PC-3 (cell line): Measurements from ENCODE around the gene IGDCC3. TPM values are rescaled to one million over a fixed set of nuclear protein-coding genes. Genes with fewer than 3 reads are reported as not detected.

Experiments used
- ATAC-seq: fragments of 200-7000 bp; cut with Tn5 transposase; 2 replicates; pipeline ENCODE4 v1.9.1; 2020; ENCODE audit warnings: mild to moderate bottlenecking, moderate library complexity
- BruUV-seq: library from RNA; stranded (reverse); fragments of 400-500 nt; replicated peaks from 2 replicates; lab custom pipeline; 2021; lab: Mats Ljungman, UMichigan
- CTCF ChIA-PET: fragments of 300-600 bp; sonication (Branson Sonifier 250); formaldehyde crosslinking; loops from one replicate; lab custom pipeline; 2022; ENCODE audit warnings: antibody characterized with exemption; lab: Charles Lee
- POLR2A ChIA-PET: fragments of 300-600 bp; sonication (Branson Sonifier 250); formaldehyde crosslinking; loops from one replicate; lab custom pipeline; 2022; ENCODE audit warnings: antibody characterized with exemption; ENCODE audit not compliant: unreplicated experiment; lab: Charles Lee
- DNase-seq: peaks from one replicate; pipeline ENCODE4 v3.0.0-alpha.2; 2015
- H2AFZ ChIP-seq: fragments of 300-600 bp; sonication (generic); 2 replicates; pipeline ENCODE4 v1.6.0; 2016; ENCODE audit warnings: antibody characterized with exemption, low read length
- H3F3A ChIP-seq: fragments of 300-600 bp; sonication (generic); one replicate; pipeline ENCODE4 v1.6.0; 2017; ENCODE audit warnings: antibody characterized with exemption, low read length, control low read depth, mild to moderate bottlenecking; ENCODE audit not compliant: unreplicated experiment
- H3K27ac ChIP-seq: fragments of 300-600 bp; sonication (generic); 2 replicates; pipeline ENCODE4 v1.5.1; 2016; ENCODE audit warnings: mild to moderate bottlenecking, low read length
- H3K27me3 ChIP-seq: fragments of 300-600 bp; sonication (generic); 2 replicates; pipeline ENCODE4 v1.6.1; 2016; ENCODE audit warnings: low read length, mixed read lengths
- H3K36me3 ChIP-seq: fragments of 300-600 bp; sonication (generic); 2 replicates; pipeline ENCODE4 v1.6.1; 2016; ENCODE audit warnings: low read depth, mixed run types, low read length, mixed read lengths
- H3K4me1 ChIP-seq: fragments of 300-600 bp; sonication (generic); 2 replicates; pipeline ENCODE4 v1.5.1; 2016; ENCODE audit warnings: low read length; ENCODE audit not compliant: insufficient read depth
- H3K4me2 ChIP-seq: fragments of 300-600 bp; sonication (generic); 2 replicates; pipeline ENCODE4 v1.6.0; 2016; ENCODE audit warnings: low read length
- H3K4me3 ChIP-seq: fragments of 300-600 bp; sonication (generic); 2 replicates; pipeline ENCODE4 v1.5.1; 2016; ENCODE audit warnings: mild to moderate bottlenecking, low read length, mixed read lengths
- H3K79me2 ChIP-seq: fragments of 300-600 bp; sonication (generic); 2 replicates; pipeline ENCODE4 v1.6.1; 2017; ENCODE audit warnings: low read length, mixed read lengths
- H3K9ac ChIP-seq: fragments of 300-600 bp; sonication (generic); 2 replicates; pipeline ENCODE4 v1.6.0; 2016; ENCODE audit warnings: mild to moderate bottlenecking, low read length
- H3K9me2 ChIP-seq: fragments of 300-600 bp; sonication (generic); replicated peaks from 2 replicates; pipeline ENCODE4 v1.6.1; 2016; ENCODE audit warnings: mixed run types, low read length, mixed read lengths
- H3K9me3 ChIP-seq: fragments of 300-600 bp; sonication (generic); 2 replicates; pipeline ENCODE4 v1.6.1; 2016; ENCODE audit warnings: low read length, mixed read lengths
- H4K20me1 ChIP-seq: fragments of 300-600 bp; sonication (generic); 2 replicates; pipeline ENCODE4 v1.6.1; 2016; ENCODE audit warnings: low read length, mixed read lengths
- CTCF ChIP-seq: fragments of 300-600 bp; sonication (generic); conservative IDR thresholded peaks from 2 replicates; pipeline ENCODE4 v1.5.1; 2017; ENCODE audit warnings: antibody characterized with exemption, low read depth, mild to moderate bottlenecking, low read length
- EZH2 ChIP-seq: fragments of 300-600 bp; sonication (generic); IDR thresholded peaks from one replicate; pipeline ENCODE4 v1.6.1; 2017; ENCODE audit warnings: antibody characterized with exemption, mild to moderate bottlenecking, low read length; ENCODE audit not compliant: unreplicated experiment
- EZH2phosphoT487 ChIP-seq: fragments of 300-600 bp; sonication (generic); IDR thresholded peaks from 2 replicates; pipeline ENCODE4 v1.6.1; 2018; ENCODE audit warnings: mild to moderate bottlenecking, antibody characterized with exemption, low read length, borderline replicate concordance
- intact Hi-C: fragments of 100-400 bp; cut with micrococcal nuclease; formaldehyde crosslinking; loops from 2 replicates; pipeline ENCODE4 v1.9.0; 2023
- total RNA-seq: library from RNA; depleted of rRNA; stranded (reverse); fragments of >200 nt; gene quantifications from 2 replicates; pipeline ENCODE4 v1.2.3, GENCODE V29; 2014

IGDCC3 gene
- total RNA-seq, 1 experiment from 2014 or later = not detected

GRCh38 chr15:65298731-65299130 is 79.1 kb downstream of the IGDCC3 start:
- TF ChIP-seq EZH2phosphoT487 = no peak
- no peak for TF ChIP-seq EZH2
- TF ChIP-seq CTCF = no peak
- Histone ChIP-seq H3K9me3 (no peaks in the 10 kb centered on the region), H3F3A (no peaks in the 10 kb centered on the region), H4K20me1 (no peaks in the 10 kb centered on the region), H2AFZ (no peak overlapping the region), H3K79me2 (no peaks in the 10 kb centered on the region), H3K4me1 (no peaks in the 10 kb centered on the region; the same call in 1 of the 2 replicates), H3K27ac (no peak overlapping the region), H3K4me2 (no peak overlapping the region), H3K9ac (no peak overlapping the region), H3K9me2 (no peaks in the 10 kb centered on the region), H3K4me3 (no peak overlapping the region), H3K27me3 (no peaks in the 10 kb centered on the region), H3K36me3 (no peaks in the 10 kb centered on the region)
- CTCF ChIA-PET = no interaction called here
- POLR2A ChIA-PET = no interaction called here
- DNase-seq (no peak), ATAC-seq (no peak)
- no TSS peak for BruUV-seq
- intact Hi-C loops = loop anchor here (5.0 kb wide), 1 partner anchor 266 kb away; no protein-coding TSS in a partner anchor

- intact Hi-C loops = no loop called here
- CTCF ChIA-PET = no interaction called here
- POLR2A ChIA-PET = no interaction called here
Measured at GRCh38 chr15:65292938-65293518, 84.8 kb downstream of the IGDCC3 start.

More at GRCh38 chr15:65292938-65293518, 84.8 kb downstream of the IGDCC3 start:
- no peak overlapping the region for H3K4me2 ChIP-seq
- no peak overlapping the region for H2AFZ ChIP-seq
- H3K4me1 ChIP-seq = no peaks in the 10 kb centered on the region; the same call in 1 of the 2 replicates
- H3K9me3 ChIP-seq = no peaks in the 10 kb centered on the region
- no peak for TF ChIP-seq EZH2phosphoT487
- no peak for TF ChIP-seq EZH2
- TF ChIP-seq CTCF = no peak
- H3K79me2 ChIP-seq = no peaks in the 10 kb centered on the region
- H3K4me3 ChIP-seq = no peak overlapping the region
- DNase-seq (no peak), ATAC-seq (no peak)
- no peak overlapping the region for H3K9ac ChIP-seq
- no peaks in the 10 kb centered on the region for H3K9me2 ChIP-seq
- H3K27ac ChIP-seq = no peak overlapping the region
- no peaks in the 10 kb centered on the region for H3F3A ChIP-seq
- BruUV-seq = no TSS peak
- H3K36me3 ChIP-seq = no peaks in the 10 kb centered on the region
- H4K20me1 ChIP-seq = no peaks in the 10 kb centered on the region
- no peaks in the 10 kb centered on the region for H3K27me3 ChIP-seq
